HG03280 (cell line): ENCODE measurements around the gene TMEM129.

Source experiments
- ATAC-seq: cut with Tn5 transposase; IDR thresholded peaks from one replicate; pipeline ENCODE4 v1.9.1; 2021; ENCODE audit warnings: mild to moderate bottlenecking, moderate library complexity; ENCODE audit not compliant: unreplicated experiment

The TMEM129 gene

DNA sequence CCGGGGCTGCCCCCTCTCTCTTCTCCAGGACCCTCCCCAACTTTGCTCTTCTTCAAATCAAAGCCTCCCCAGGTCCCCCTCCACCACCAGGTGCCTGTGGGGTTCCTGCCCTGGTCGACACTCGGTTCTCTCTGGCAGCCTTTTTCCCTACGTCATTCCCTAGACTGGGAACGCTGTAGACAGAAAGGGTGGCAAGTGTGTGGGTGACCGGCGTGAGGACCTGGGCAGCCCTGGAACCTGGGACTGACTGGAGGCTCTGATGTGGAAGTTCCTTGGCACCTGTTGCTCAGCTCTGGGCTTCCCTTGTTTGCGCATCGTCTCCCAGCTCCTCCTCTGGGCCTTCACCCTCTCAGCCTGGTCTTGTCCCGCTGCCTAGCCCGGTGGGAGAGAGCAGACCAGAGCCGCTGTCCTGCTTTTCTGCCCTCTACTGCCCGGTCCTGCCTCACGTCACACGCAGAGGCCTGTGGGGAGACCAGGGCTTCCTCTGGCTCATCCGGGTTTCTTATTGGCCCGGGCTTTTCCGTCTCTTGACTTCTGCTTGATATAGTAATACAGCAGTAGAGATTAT lies 1.5 kb upstream of the TMEM129 start:
- ATAC-seq = no peak

DNA sequence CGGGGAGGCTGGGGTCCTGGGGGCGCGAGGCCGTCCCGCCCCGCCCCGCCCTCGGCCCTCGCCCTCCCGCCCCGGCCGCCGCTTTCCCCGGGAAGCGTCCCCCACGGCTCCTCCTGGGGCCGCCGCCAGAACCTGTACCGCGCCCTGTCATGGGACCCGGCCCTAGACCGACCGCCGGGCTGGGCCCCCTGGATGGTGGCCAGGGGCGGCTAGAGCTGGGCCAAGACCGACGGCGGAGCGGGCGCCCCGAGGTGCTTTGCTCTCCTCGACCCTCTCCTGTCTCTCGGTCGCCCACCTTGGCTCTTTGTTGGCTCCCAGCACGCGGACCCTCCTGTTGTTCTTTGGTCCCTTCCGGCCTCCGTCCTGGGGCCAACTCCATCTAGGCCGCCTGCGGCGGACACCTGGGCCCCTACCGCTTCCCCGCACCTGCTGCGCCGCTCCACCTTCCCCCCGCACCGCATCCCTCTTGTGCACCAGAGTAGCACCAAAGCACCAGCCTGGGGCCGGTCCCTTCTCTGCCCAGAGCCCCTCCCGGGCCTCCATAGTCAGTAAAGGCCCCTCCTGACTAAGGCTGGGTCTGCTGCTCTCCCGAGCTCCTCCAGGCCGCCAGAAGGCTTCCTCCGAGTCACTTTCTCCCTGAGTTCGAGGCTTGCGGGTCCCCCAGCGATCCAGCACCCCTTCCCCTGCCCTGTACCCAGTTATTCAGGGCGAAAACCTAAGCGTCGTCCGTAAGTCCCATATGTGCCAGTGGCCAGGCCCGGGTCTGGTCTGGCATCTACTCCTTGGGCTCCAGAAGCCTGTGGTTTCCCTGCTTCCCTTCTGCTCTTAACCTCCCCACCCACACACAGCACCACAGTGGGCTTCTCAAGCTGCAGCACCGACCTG lies 785 bp upstream of the TMEM129 start:
- ATAC-seq = peak; percentile 3

DNA sequence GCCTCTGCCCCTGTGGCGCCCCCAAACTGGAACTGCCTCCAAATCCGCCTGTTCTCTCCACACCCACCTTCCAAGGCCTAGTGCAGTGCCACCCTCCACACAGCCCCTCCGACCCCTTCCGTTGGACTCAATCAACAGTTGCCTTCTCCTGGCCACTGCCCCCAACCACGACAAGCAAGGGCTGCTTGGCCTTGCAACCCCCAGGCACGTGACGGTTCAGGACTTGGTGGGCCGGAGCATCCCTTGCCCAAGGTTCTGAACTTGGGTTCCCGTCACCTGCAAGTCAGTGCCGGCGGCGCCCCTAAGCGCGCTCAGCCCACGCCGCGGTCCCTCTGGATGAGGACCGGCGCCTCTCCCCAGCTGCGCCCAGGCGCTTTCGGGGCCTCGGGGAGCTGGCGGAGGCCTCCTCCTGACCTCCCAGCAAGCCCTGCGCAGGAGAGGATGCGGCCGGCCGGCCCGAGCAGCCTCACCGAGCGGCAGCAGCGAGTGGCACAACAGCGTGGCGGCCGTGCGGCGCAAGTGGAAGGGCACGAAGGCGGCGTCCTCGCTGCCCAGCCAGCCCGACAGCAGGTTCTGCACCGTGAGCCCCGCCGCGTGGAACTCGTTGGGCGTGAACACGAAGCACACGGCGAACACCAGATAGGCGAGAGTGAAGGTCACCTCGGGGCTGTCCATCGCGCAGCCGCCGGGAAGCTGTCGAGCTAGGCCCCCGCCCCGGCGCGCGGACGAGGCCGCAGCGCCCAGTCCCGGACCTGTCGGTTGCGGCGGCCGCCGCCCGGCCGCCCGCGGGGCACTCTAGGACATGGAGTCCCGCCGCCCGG lies 750 bp downstream of the TMEM129 start:
- ATAC-seq = peak; percentile 16

GRCh38 chr4:1718095-1718850 lies 2.9 kb downstream of the TMEM129 start:
- no peak for ATAC-seq

DNA sequence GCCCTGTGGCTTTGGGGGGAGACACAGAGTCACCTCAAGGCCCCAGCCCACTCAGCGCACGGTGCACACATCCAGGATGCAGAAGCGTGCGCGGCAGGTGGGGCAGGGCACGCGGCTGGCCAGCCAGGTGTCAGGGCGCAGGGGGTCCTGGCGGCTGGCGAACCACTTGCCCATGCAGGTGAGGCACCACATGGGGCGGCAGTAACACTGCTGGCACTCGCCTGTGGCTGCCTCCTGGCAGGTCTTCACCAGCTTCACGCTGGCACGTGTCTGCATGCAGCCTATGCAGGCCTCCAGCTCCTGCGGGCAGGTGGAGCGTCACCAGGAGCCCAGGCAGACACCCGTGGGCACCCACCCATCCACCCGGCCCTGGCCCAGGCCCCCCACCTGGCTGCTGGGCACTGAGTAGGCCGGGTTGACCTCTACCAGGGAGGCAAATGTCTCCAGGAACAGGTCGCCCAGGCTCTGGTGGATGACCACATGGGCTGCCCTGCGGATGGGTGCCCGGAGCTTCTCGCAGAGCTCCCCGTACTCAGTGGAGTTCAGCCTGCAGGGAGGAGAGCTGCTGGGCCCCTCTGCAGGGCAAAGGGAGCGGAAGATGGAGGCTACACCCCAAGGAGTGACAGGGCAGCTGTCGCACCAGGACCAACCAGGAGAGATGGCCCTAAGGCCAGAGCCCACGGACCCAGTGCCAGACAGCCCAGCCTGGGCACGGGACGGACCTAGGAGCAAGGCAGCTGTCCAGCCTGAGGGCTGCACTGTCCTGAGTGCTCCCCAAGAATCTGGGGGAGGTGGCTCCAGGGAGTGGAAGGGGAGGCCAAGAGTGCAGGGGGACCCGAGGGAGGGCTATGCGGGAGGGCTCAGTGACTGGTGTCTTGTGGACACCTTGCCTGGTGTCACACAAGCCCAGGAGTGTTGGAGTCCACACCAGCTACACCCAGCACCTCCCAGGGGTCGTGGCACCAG lies 3.7 kb downstream of the TMEM129 start:
- ATAC-seq = no peak

DNA sequence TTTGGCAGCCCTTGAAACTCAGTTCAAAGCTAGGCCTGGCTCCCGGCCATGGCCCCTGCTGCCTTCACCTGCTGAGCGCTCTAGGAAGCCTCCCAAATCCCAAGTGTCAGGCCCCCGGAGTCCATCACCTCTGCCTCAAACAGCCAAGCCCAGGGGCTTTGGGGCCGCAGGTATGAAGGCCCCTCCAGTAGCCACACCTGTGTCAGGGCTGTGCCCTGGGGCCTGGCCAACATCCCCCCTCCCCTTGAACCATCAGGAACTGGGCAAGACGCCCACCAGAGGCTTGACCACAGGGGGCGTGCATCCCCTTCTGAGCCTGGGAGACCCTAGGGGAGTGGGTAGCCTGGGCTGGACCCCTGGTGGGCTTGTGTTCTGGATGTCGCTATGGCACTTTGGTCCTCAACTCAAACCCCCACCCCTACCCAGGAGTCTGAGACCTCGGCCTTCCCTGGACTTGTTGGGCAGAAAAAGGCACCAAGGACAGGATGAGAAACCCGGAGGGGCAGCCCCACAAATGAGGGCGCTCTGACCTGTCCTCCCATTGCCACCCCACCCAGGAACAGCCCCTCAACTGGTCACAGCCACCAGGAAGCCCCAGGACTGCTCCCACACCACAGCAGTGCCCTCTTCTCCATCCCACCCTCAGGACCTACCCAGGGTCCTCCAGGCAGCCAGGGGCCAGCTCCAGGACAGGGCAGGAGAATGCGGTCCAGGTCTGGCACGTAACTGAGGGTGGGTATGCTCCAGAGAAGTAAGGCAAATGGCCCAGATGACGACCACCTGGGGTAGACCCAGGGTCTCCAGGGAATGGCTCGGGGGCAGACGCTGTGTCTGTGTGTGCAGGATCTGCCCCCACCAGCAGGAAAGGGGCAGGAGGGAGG lies 4.8 kb downstream of the TMEM129 start:
- ATAC-seq = no peak

- no peak for ATAC-seq
These were observed 5.9 kb downstream of the TMEM129 start for GRCh38 chr4:1715002-1715758.

DNA sequence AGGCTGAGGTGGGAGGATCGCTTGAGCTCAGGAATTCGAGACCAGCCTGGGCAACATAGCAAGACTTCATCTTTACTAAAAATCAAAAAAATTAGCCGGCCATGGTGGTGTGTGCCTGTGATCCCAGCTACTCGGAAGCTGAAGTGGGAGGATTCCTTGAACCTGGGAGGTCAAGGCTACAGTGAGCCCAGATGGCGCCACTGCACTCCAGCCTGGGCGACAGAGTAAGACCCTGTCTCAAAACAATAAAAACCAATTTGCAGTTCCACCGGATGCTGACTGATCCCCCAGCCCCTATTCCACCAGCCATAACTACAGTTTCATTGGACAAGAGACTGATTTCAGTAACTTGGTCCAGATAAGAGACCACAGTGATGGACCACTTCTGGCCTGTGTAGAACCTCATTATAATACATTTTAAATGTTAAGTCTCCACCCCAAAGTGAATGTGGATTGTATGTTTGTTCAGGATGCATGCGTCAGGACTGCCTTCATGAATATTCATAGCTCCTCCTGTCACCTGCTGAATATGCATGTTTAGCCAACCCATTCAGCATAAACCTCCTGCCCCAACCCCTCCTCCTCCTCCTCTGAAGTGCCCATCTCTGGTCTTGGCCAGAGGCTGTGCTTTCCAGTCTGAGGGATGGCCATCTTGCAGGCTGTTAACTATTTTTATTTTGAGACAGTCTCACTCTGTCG lies 6.7 kb downstream of the TMEM129 start:
- ATAC-seq = no peak

- peak; percentile 15 for ATAC-seq
These were observed 7.9 kb downstream of the TMEM129 start for GRCh38 chr4:1713003-1713851.

DNA sequence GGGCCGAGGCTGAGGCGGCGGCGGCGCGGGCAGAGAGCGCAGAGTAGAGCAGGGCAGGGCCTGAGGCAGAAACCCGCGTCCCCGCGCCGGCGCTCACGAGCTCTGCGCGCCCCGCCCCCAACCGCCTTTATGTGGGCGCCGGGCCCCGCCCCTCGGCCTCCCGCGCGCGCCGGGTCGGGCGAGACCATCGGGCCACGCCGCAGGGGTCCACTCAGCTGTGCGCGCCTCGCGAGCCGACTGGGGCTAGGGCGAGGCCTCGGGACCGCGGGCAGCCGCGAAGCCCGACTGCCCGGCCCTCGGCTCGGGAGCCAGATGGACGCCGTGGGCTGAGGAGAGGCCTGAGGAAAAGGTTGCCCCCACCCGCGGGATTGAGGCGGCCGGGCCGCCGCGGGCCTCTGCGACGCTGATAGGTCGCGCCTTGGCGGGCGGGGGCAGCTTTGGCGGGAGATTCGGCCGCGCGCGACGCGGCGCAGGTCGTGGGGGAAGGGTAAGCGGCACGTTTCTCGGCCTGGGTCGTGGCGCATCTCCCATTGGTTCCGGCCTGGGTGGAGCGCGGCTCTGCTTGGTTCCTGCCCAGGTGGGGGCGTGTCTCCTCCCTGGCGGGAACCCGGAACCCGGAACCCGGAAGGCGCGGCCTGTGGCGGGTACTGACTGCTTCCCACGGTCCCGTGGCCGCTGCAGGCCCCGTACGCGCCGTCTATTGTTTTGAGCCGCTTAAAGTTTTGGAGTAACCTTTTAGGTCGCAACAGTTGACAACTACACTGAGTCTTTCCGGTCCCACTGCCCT lies 8.7 kb downstream of the TMEM129 start, which contains the start of gene SLBP:
Gene SLBP, minus strand, starts transcription at position 104 of the 787 bp plus-strand sequence. CDS start 131 bp downstream, outside the sequence.
- peak; percentile 81 for ATAC-seq

- ATAC-seq = peak; percentile 21
These were observed 9.4 kb downstream of the TMEM129 start for GRCh38 chr4:1711571-1712215.

- no peak for ATAC-seq
These were observed 10.0 kb downstream of the TMEM129 start for GRCh38 chr4:1711055-1711570.

DNA sequence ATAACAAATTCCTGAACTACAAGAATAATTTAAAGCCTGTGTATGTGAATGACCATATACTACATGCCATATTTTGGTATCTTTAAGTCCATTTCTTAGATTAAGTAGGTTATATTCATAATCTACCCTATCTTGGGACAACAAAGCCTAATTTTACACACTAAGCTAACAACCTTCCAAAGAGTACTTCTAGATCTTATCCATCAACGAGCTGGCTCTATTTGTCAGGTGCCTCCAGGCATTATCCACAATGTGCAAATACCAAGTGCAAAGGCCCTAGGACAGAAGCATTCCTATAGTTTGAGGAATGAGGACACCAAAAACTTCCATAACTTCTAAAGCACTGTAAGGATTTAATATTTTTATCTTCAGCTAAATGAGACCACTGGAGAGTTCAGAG lies 12.5 kb downstream of the TMEM129 start:
- ATAC-seq = no peak

- ATAC-seq = no peak
These were observed 14.8 kb downstream of the TMEM129 start for GRCh38 chr4:1706358-1706757.

- ATAC-seq = no peak
These were observed 15.4 kb downstream of the TMEM129 start for GRCh38 chr4:1705732-1706131.
